Gastroesophageal sphincter (tissue), 3 donors: ENCODE results near the gene PDZD4.

Source experiments
- CTCF ChIP-seq, 4 experiments: fragments of 200-600 bp in 2 of 4; fragments of 450-650 bp in 2 of 4; sonication (generic) in 1 of 4; IDR thresholded peaks; one replicate each; pipeline ENCODE4 v1.5.1; 2017 to 2019; ENCODE audit warnings: antibody characterized with exemption in 4 of 4, mild to moderate bottlenecking in 2 of 4, moderate library complexity in 2 of 4
- EP300 ChIP-seq: sonication (generic); formaldehyde crosslinking; IDR thresholded peaks from one replicate; pipeline ENCODE4 v1.6.1; 2017; ENCODE audit warnings: antibody characterized with exemption, mild to moderate bottlenecking
- POLR2A ChIP-seq, 2 donors: fragments of 450-650 bp; IDR thresholded peaks; one replicate each; pipeline ENCODE4 v1.6.1; 2017; ENCODE audit warnings: antibody characterized with exemption in 2 of 2, mild to moderate bottlenecking in 2 of 2, moderate library complexity in 1 of 2
- POLR2AphosphoS5 ChIP-seq: sonication (generic); formaldehyde crosslinking; IDR thresholded peaks from one replicate; pipeline ENCODE4 v1.6.1; 2017; ENCODE audit warnings: antibody characterized with exemption

- TF ChIP-seq CTCF (IDR thresholded peaks at IDR 0.05): no peak
- no peak for TF ChIP-seq POLR2AphosphoS5
- no peak for TF ChIP-seq POLR2A (IDR thresholded peaks at IDR 0.05)
- no peak for TF ChIP-seq EP300
Measured at GRCh38 chrX:153830640-153831428, 490 bp upstream of the PDZD4 start.
